Measurements from ENCODE around the gene GCGR. TPM values are rescaled to one million over a fixed set of nuclear protein-coding genes. Genes with fewer than 3 reads are reported as not detected.

Gene GCGR
- polyA plus RNA-seq, 1 experiment: not detected

DNA sequence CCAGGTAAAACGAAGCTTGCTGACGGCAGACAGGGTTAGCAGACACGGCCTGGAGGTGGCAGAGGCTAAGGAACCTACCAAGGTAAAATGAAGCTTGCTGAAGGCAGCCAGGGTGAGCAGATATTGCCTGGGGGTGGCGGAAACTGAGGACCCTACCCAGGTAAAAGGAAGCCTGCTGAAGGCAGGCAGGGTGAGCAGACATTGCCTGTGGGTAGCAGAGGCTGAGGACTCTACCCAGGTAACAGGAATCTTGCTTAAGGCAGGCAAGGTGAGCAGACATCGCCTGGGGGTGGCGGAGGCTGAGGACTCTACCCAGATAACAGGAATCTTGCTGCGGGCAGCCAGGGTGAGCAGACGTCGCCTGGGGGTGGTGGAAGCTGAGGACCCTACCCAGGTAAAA lies 2.6 kb upstream of the GCGR start:
- ChIA-PET CTCF (no interaction called here), POLR2A (interaction anchor here (0.6 kb wide), 1 partner anchor 70 kb away, joined by 3 read pairs; no protein-coding TSS in a partner anchor)
- H3K4me3 ChIP-seq (ENCODE audit: low read depth, low read length): no peak overlapping the region
- no peak for TF ChIP-seq CTCF (IDR thresholded peaks at IDR 0.05; ENCODE audit: insufficient read depth, low read depth, low read length)
- H3K27me3 ChIP-seq (ENCODE audit: control insufficient read depth, insufficient read depth, low read length): peaks cover 38% of the 10 kb centered on the region
- H3K36me3 ChIP-seq (ENCODE audit: control insufficient read depth, insufficient read depth, low read length): no peaks in the 10 kb centered on the region
- DNase-seq (ENCODE audit: low read depth): no peak

DNA sequence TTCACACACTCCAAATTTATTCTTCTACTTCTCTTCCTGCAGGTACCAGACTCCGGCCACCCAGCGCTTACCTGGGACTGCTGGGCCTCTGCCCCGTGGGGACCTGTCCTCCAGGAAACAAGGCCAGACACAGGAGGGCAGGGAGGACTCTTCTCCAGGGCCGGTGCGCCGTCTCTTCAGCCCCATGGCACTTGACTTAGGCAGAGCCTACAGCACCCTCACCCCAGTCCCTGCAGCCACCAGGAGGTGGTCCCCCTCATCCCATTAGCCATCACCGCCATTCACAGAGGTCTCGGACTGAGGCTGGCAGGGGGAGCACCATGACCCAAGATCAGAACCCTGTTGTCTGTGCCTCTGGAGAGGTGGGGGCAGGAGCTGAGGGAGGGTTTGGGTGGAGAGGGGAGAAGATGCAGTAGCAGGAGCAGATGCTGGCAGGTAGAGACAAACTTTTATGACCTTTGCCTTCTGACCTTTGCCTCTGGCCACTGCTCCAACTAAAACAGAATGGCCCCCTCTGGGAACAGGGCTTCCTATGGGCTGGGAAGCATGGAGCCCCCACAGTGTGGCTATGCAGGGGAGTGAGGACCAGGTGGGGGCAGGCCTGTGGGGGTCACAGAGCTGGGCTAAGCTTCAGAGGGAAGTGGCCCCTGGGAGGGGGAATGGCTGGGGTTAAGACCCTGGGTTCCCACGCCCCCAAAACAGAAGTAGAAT lies 1.7 kb upstream of the GCGR start:
- TF ChIP-seq CTCF (IDR thresholded peaks at IDR 0.05; ENCODE audit: insufficient read depth, low read depth, low read length): no peak
- no peak overlapping the region for H3K4me3 ChIP-seq (ENCODE audit: low read depth, low read length)
- no peak for DNase-seq (ENCODE audit: low read depth)
- H3K36me3 ChIP-seq (ENCODE audit: control insufficient read depth, insufficient read depth, low read length): no peaks in the 10 kb centered on the region
- H3K27me3 ChIP-seq (ENCODE audit: control insufficient read depth, insufficient read depth, low read length): peaks cover 42% of the 10 kb centered on the region
- POLR2A ChIA-PET: no interaction called here
- CTCF ChIA-PET: interaction anchor here (0.6 kb wide), 1 partner anchor 69 kb away, joined by 3 read pairs; no protein-coding TSS in a partner anchor

GRCh38 chr17:81802856-81803643 lies 900 bp upstream of the GCGR start:
- H3K36me3 ChIP-seq (ENCODE audit: control insufficient read depth, insufficient read depth, low read length): no peaks in the 10 kb centered on the region

DNA sequence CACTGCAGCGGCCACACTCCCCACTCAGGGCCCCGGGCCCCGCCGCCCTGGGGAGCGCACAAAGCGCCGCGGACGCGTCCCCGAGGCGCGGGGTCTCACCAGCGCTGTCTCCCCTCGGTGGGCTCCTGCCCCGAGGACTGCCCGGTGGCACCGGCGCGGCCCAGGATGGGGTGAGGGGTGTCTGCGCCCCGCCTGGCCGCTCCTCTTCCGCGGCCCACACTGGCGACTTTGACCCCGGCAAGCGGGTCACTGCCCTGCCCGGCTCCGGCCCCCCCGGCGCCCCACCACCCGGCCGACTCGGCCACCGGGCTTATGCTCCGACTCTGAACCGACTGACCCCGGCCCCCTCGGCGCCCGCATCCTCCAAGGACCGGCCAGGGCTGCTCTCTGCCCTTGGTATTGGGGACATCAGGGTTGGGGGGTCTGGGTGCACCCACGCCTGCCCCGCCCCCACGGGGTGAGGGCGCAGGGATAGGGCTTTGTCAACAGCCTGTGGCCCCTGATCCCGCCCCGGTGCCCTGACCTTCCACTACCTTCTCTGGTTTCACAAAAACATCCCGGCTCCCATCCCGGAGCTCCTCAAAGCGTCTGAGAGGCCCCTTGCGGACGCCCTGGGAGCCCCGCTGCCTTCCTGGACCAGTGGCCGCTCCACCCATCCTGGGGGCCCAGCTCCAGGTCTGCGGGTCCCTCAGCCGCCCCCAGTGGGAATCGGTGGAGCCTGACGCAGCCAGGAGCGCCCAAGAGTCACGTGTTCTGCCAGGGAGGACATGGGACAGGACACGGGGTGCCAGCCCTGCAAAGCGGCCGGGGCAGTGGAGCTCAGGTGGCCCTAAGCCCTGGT lies 829 bp downstream of the GCGR start:
- CTCF ChIA-PET: interaction anchor here (0.5 to 1.0 kb wide), 2 partner anchors 69 to 85 kb away, joined by 3 read pairs; no protein-coding TSS in a partner anchor

More at GRCh38 chr17:81802856-81803643, 900 bp upstream of the GCGR start:
- TF ChIP-seq CTCF (IDR thresholded peaks at IDR 0.05; ENCODE audit: insufficient read depth, low read depth, low read length): no peak
- no peak for DNase-seq (ENCODE audit: low read depth)
- Histone ChIP-seq H3K27me3 (ENCODE audit: control insufficient read depth, insufficient read depth, low read length) (peaks cover 44% of the 10 kb centered on the region), H3K4me3 (ENCODE audit: low read depth, low read length) (no peak overlapping the region)
- ChIA-PET POLR2A (no interaction called here), CTCF (no interaction called here)

More for the DNA sequence above, 829 bp downstream of the GCGR start:
- no peak overlapping the region for H3K4me3 ChIP-seq (ENCODE audit: low read depth, low read length)
- H3K36me3 ChIP-seq (ENCODE audit: control insufficient read depth, insufficient read depth, low read length): no peaks in the 10 kb centered on the region
- H3K27me3 ChIP-seq (ENCODE audit: control insufficient read depth, insufficient read depth, low read length): peaks cover 45% of the 10 kb centered on the region
- DNase-seq (ENCODE audit: low read depth): no peak
- TF ChIP-seq CTCF (IDR thresholded peaks at IDR 0.05; ENCODE audit: insufficient read depth, low read depth, low read length): no peak
- POLR2A ChIA-PET: no interaction called here

All from BJ (cell line).